ENCODE data around the gene ZNF837.

- TF ChIP-seq POLR2A (IDR thresholded peaks at IDR 0.05) (no peak), CTCF (IDR thresholded peaks at IDR 0.05) (no peak)
Observed at GRCh38 chr19:58395220-58395978, 14.6 kb upstream of the ZNF837 start, which contains the start of gene RNF225.
